SK-N-SH (cell line): ENCODE results near the gene ITGA8. TPM values are rescaled to one million over a fixed set of nuclear protein-coding genes. Genes with fewer than 3 reads are reported as not detected.

ENCODE experiments used
- CTCF ChIA-PET: fragments of 300-600, 350-600 bp; formaldehyde crosslinking; extraction: SDS; loops from one replicate; lab custom pipeline; 2021; lab: Yijun Ruan, JAX
- POLR2A ChIA-PET: fragments of 350-600 bp; sonication (Branson Sonifier 250); formaldehyde crosslinking; extraction: SDS; loops from one replicate; lab custom pipeline; 2020; ENCODE audit warnings: antibody characterized with exemption, inconsistent platforms; lab: Yijun Ruan, JAX
- DNase-seq: peaks from one replicate; pipeline ENCODE4 v3.0.0; 2012
- H2AFZ ChIP-seq: fragments of 200-600 bp; sonication (generic); 2 replicates; pipeline ENCODE4 v1.8.1; 2016; ENCODE audit warnings: antibody characterized with exemption, mild to moderate bottlenecking, low read depth
- H3F3A ChIP-seq: fragments of 200-600 bp; sonication (generic); replicated peaks from 2 replicates; pipeline ENCODE3; 2016; ENCODE audit warnings: antibody characterized with exemption, mild to moderate bottlenecking; ENCODE audit not compliant: insufficient read depth
- H3K27ac ChIP-seq, 2 experiments: fragments of 200-500 bp in 1 of 2; fragments of 200-600 bp in 1 of 2; sonication (Bioruptor generic) in 1 of 2; sonication (generic), shearing (Covaris generic) in 1 of 2; 2 replicates each; pipeline versions ENCODE4 v1.5.1 to v1.6.1; 2014 to 2016; ENCODE audit warnings: low read depth in 2 of 2, inconsistent platforms in 1 of 2, low read length in 1 of 2, mild to moderate bottlenecking in 1 of 2, mixed read lengths in 1 of 2
- H3K27me3 ChIP-seq: fragments of 200-600 bp; sonication (generic), shearing (Covaris generic); 2 replicates; pipeline ENCODE4 v1.6.1; 2016; ENCODE audit warnings: mixed run types; ENCODE audit not compliant: insufficient read depth
- H3K36me3 ChIP-seq, 2 experiments: fragments of 200-500 bp in 1 of 2; fragments of 200-600 bp in 1 of 2; sonication (Bioruptor generic) in 1 of 2; sonication (generic) in 1 of 2; replicated peaks in 1 of 2; 2 replicates each; pipeline versions ENCODE3 to v1.5.1; 2014 to 2016; ENCODE audit warnings: low read length in 1 of 2, mild to moderate bottlenecking in 1 of 2; ENCODE audit not compliant: insufficient read depth in 2 of 2, control insufficient read depth in 1 of 2
- H3K4me1 ChIP-seq, 2 experiments: fragments of 200-500 bp in 1 of 2; fragments of 200-600 bp in 1 of 2; sonication (Bioruptor generic) in 1 of 2; sonication (generic), shearing (Covaris generic) in 1 of 2; 2 replicates each; pipeline versions ENCODE4 v1.5.1 to v1.6.1; 2014 to 2016; ENCODE audit warnings: low read depth in 1 of 2, low read length in 1 of 2, mixed run types in 1 of 2; ENCODE audit not compliant: insufficient read depth in 2 of 2, control insufficient read depth in 1 of 2
- H3K4me2 ChIP-seq: fragments of 200-600 bp; sonication (generic), shearing (Covaris generic); 2 replicates; pipeline ENCODE4 v1.6.1; 2017; ENCODE audit warnings: mixed run types
- H3K4me3 ChIP-seq, 2 experiments: fragments of 200-500 bp in 1 of 2; fragments of 200-600 bp in 1 of 2; sonication (Bioruptor generic) in 1 of 2; sonication (generic), shearing (Covaris generic) in 1 of 2; 2 replicates each; pipeline versions ENCODE4 v1.5.1 to v1.8.1; 2014 to 2016; ENCODE audit warnings: low read depth in 2 of 2, inconsistent platforms in 1 of 2, low read length in 1 of 2, mild to moderate bottlenecking in 1 of 2, mixed read lengths in 1 of 2, moderate library complexity in 1 of 2
- H3K79me2 ChIP-seq: fragments of 200-600 bp; sonication (generic); 2 replicates; pipeline ENCODE4 v1.8.1; 2017; ENCODE audit warnings: mild to moderate bottlenecking; ENCODE audit not compliant: insufficient read depth
- H3K9ac ChIP-seq: fragments of 200-600 bp; sonication (generic); 2 replicates; pipeline ENCODE4 v1.6.1; 2017; ENCODE audit warnings: mixed run types
- H3K9me2 ChIP-seq: fragments of 200-600 bp; sonication (generic); 2 replicates; pipeline ENCODE4 v1.6.1; 2017; ENCODE audit warnings: mixed run types
- H3K9me3 ChIP-seq: fragments of 200-600 bp; sonication (generic); 2 replicates; pipeline ENCODE4 v1.6.1; 2017; ENCODE audit warnings: mixed run types, mild to moderate bottlenecking, moderate library complexity
- H4K20me1 ChIP-seq: fragments of 200-600 bp; sonication (generic); 2 replicates; pipeline ENCODE4 v1.6.1; 2017; ENCODE audit warnings: mild to moderate bottlenecking, mixed run types; ENCODE audit not compliant: insufficient read depth
- CHD2 ChIP-seq: fragments of 150-350 bp; IDR thresholded peaks from 2 replicates; pipeline ENCODE4 v1.6.1; 2018; ENCODE audit warnings: low read length; ENCODE audit not compliant: partially characterized antibody
- CTCF ChIP-seq: fragments of 200-600 bp; sonication (generic); IDR thresholded peaks from 2 replicates; pipeline ENCODE4 v1.6.1; 2017; ENCODE audit warnings: antibody characterized with exemption, mild to moderate bottlenecking, moderate library complexity
- ELF1 ChIP-seq: IDR thresholded peaks from 2 replicates; pipeline ENCODE4 v1.4.0; 2012
- FOSL2 ChIP-seq: IDR thresholded peaks from 2 replicates; pipeline ENCODE4 v1.4.0; 2012; ENCODE audit warnings: low read depth, mild to moderate bottlenecking, moderate library complexity, borderline replicate concordance
- GABPA ChIP-seq: IDR thresholded peaks from 2 replicates; pipeline ENCODE4 v1.4.0; 2012; ENCODE audit warnings: low read depth, mild to moderate bottlenecking
- GATA2 ChIP-seq: sonication (generic); formaldehyde crosslinking; IDR thresholded peaks from 2 replicates; pipeline ENCODE4 v1.5.0; 2020; ENCODE audit warnings: mild to moderate bottlenecking, missing genetic modification reagents
- IRF3 ChIP-seq: fragments of 150-350 bp; IDR thresholded peaks from 2 replicates; pipeline ENCODE4 v1.6.1; 2016; ENCODE audit warnings: mild to moderate bottlenecking, low read depth, low read length
- MAX ChIP-seq: IDR thresholded peaks from 2 replicates; pipeline ENCODE4 v1.4.0; 2012; ENCODE audit warnings: low read depth
- MXI1 ChIP-seq: IDR thresholded peaks from 2 replicates; pipeline ENCODE4 v1.6.1; 2012; ENCODE audit warnings: mild to moderate bottlenecking, low read depth, low read length, improper control_type of control experiment
- NFIC ChIP-seq: IDR thresholded peaks from 2 replicates; pipeline ENCODE4 v1.4.0; 2012; ENCODE audit warnings: borderline replicate concordance
- NRF1 ChIP-seq: IDR thresholded peaks from 2 replicates; pipeline ENCODE4 v1.6.1; 2012; ENCODE audit warnings: low read depth, mild to moderate bottlenecking, low read length
- PBX3 ChIP-seq: IDR thresholded peaks from 2 replicates; pipeline ENCODE4; 2012
- REST ChIP-seq: IDR thresholded peaks from 2 replicates; pipeline ENCODE4 v1.6.1; 2012; ENCODE audit warnings: mild to moderate bottlenecking, low read depth, low read length, moderate library complexity
- RFX5 ChIP-seq: IDR thresholded peaks from 2 replicates; pipeline ENCODE4 v1.6.1; 2012; ENCODE audit warnings: mild to moderate bottlenecking, improper control_type of control experiment, low read length
- SMC3 ChIP-seq: IDR thresholded peaks from 2 replicates; pipeline ENCODE4 v1.6.1; 2012; ENCODE audit warnings: low read depth, low read length, improper control_type of control experiment
- TAF1 ChIP-seq: IDR thresholded peaks from 2 replicates; pipeline ENCODE4 v1.6.1; 2012; ENCODE audit warnings: low read depth, mild to moderate bottlenecking, low read length, moderate library complexity, borderline replicate concordance
- TEAD4 ChIP-seq: IDR thresholded peaks from 2 replicates; pipeline ENCODE4 v1.4.0; 2012; ENCODE audit warnings: mild to moderate bottlenecking, borderline replicate concordance; ENCODE audit not compliant: insufficient read depth
- USF1 ChIP-seq: IDR thresholded peaks from 2 replicates; pipeline ENCODE4 v1.4.0; 2012; ENCODE audit warnings: low read depth, borderline replicate concordance
- ZBTB33 ChIP-seq: IDR thresholded peaks from 2 replicates; pipeline ENCODE4 v1.4.0; 2012; ENCODE audit warnings: low read depth, borderline replicate concordance
- whole genome bisulfite sequencing: methylation state at CpG from one replicate; pipeline ENCODE4 v1.1.6; 2017; ENCODE audit warnings: low lambda C conversion rate; 5-methylcytosine and 5-hydroxymethylcytosine counted together
- polyA plus RNA-seq, 3 experiments: library from polyadenylated mRNA; depleted of rRNA; stranded (reverse); fragments of >200 nt; gene quantifications; 2 replicates each; pipeline ENCODE4 v1.2.3, GENCODE V29; 2012

ITGA8 gene
- polyA plus RNA-seq, 1 of the 3 experiments (the other 2 are of a cell fraction), result not detected

GRCh38 chr10:15562116-15562515 is 157.6 kb downstream of the ITGA8 start:
- 59% methylated on average over 10 of the region's 10 CpGs for WGBS
- TF ChIP-seq REST (no peak), ELF1 (no peak), PBX3 (no peak), FOSL2 (no peak), RFX5 (no peak), GATA2 (CRISPR knock-in tag) (no peak), CHD2 (no peak), GABPA (no peak), CTCF (no peak), SMC3 (no peak), MAX (no peak), USF1 (no peak), TAF1 (no peak), MXI1 (no peak), IRF3 (no peak), ZBTB33 (no peak), NRF1 (no peak), TEAD4 (no peak), NFIC (no peak)
- Histone ChIP-seq H3K4me1 (no peaks in the 10 kb centered on the region), H3K36me3 (no peaks in the 10 kb centered on the region), H3K4me3 (no peak overlapping the region), H2AFZ (no peak overlapping the region), H3K27ac (no peak overlapping the region), H3K9me3 (no peaks in the 10 kb centered on the region), H3K9ac (no peak overlapping the region), H3K9me2 (no peaks in the 10 kb centered on the region), H3K27me3 (peaks cover 5% of the 10 kb centered on the region; the same call in 1 of the 2 replicates), H4K20me1 (no peaks in the 10 kb centered on the region), H3K79me2 (no peaks in the 10 kb centered on the region), H3K4me2 (no peak overlapping the region), H3F3A (no peaks in the 10 kb centered on the region)
- ChIA-PET CTCF (no interaction called here), POLR2A (no interaction called here)
- no peak for DNase-seq
